ENCODE data around the gene NPEPL1. TPM values are rescaled to one million over a fixed set of nuclear protein-coding genes. Genes with fewer than 3 reads are reported as not detected.

Gene NPEPL1
- total and polyA plus RNA-seq, 10 of the 15 experiments (the other 5 are each of a cell fraction or from before 2014, with no cell fraction given) = 0.08 to 21.3 (median 10.2) TPM

- no peaks in the 10 kb centered on the region for H3K27me3 ChIP-seq (replicated peaks in 1 of 2; ENCODE audit: control insufficient read depth in 2 of 2, insufficient read depth in 2 of 2, low read length in 1 of 2)
- H3K79me2 ChIP-seq (ENCODE audit: control insufficient read depth, insufficient read depth, low read length) = no peaks in the 10 kb centered on the region
- ChIA-PET RAD21 (ENCODE audit: unreplicated experiment) (no interaction called here), SMC1A (ENCODE audit: uncharacterized antibody, unreplicated experiment) (no interaction called here), POLR2A (no interaction called here), CTCF (no interaction called here)
- no peak overlapping the region for H2AFZ ChIP-seq (ENCODE audit: control insufficient read depth, low read depth, low read length)
- H3K9ac ChIP-seq (ENCODE audit: control insufficient read depth, insufficient read depth, low read length) = no peak overlapping the region
- intact Hi-C loops (cut with micrococcal nuclease; ENCODE audit: unreplicated experiment) = no loop called here
- ATAC-seq (no peak), DNase-seq (ENCODE audit: low read depth, low spot score) (no peak), FAIRE-seq (no peak)
- WGBS (ENCODE audit: insufficient coverage, insufficient replicate concordance, low lambda C conversion rate, missing lambda C conversion rate) = 85% methylated on average over 21 of the region's 21 CpGs
- no peaks in the 10 kb centered on the region for H3K4me1 ChIP-seq (ENCODE audit: control insufficient read depth, insufficient read depth, low read length)
- H3K4me2 ChIP-seq (ENCODE audit: control insufficient read depth, insufficient read depth) = no peak overlapping the region
- no peaks in the 10 kb centered on the region for H3K9me3 ChIP-seq (replicated peaks; ENCODE audit: control insufficient read depth, insufficient read depth, low read length)
- no peak overlapping the region for H3K4me3 ChIP-seq
- no peak overlapping the region for H3K27ac ChIP-seq (ENCODE audit: control insufficient read depth, insufficient read depth)
- no TSS peak for BruUV-seq (replicated peaks)
- in situ Hi-C loops (cut with MboI) = no loop called here
- H4K20me1 ChIP-seq (ENCODE audit: control insufficient read depth, insufficient read depth) = no peaks in the 10 kb centered on the region
- no peaks in the 10 kb centered on the region for H3K36me3 ChIP-seq (ENCODE audit: control insufficient read depth in 2 of 2, insufficient read depth in 2 of 2, low read length in 1 of 2)
- TF ChIP-seq CBX5 (IDR thresholded peaks at IDR 0.05; ENCODE audit: low read depth) (no peak), ZNF687 (IDR thresholded peaks at IDR 0.05) (no peak), BMI1 (IDR thresholded peaks at IDR 0.05; ENCODE audit: borderline replicate concordance) (no peak), CTCF (IDR thresholded peaks at IDR 0.05 in 2 of 3, conservative IDR thresholded peaks at IDR 0.05 in 1 of 3; ENCODE audit: control insufficient read depth in 2 of 3, extremely low read depth in 1 of 3, insufficient read depth in 1 of 3, low read depth in 3 of 3, low read length in 3 of 3) (no peak), SMC3 (IDR thresholded peaks at IDR 0.05; ENCODE audit: borderline replicate concordance, low read length) (no peak), ZBTB33 (IDR thresholded peaks at IDR 0.05) (no peak), REST (IDR thresholded peaks at IDR 0.05; ENCODE audit: low read depth, low read length) (no peak), ESRRA (IDR thresholded peaks at IDR 0.05; ENCODE audit: low read length) (no peak), NBN (IDR thresholded peaks at IDR 0.05) (no peak), TAF1 (IDR thresholded peaks at IDR 0.05; ENCODE audit: borderline replicate concordance, low read depth, low read length) (no peak), SREBF2 (IDR thresholded peaks at IDR 0.05; ENCODE audit: low read length) (no peak), RUNX3 (IDR thresholded peaks at IDR 0.05; ENCODE audit: low read length) (no peak), BACH1 (IDR thresholded peaks at IDR 0.05; ENCODE audit: borderline replicate concordance) (no peak)
Observed at GRCh38 chr20:58711266-58712051, 18.9 kb downstream of the NPEPL1 start.

All from GM12878 (cell line).